ENCODE data around the gene WWOX.

- TF ChIP-seq POLR2A (IDR thresholded peaks at IDR 0.05; ENCODE audit: low read depth, low read length) (no peak), POLR2AphosphoS5 (IDR thresholded peaks at IDR 0.05; ENCODE audit: low read depth, low read length) (no peak), SPI1 (IDR thresholded peaks at IDR 0.05; ENCODE audit: low read depth, low read length) (no peak)
Observed at GRCh38 chr16:78903843-78904242, 804.4 kb downstream of the WWOX start.

Data from GM12891 (cell line).